Measurements from ENCODE around the gene PPP1R1B. TPM values are rescaled to one million over a fixed set of nuclear protein-coding genes. Genes with fewer than 3 reads are reported as not detected.

The PPP1R1B gene
- polyA plus RNA-seq, 1 donor from 2014 or later, result 1.8 TPM

- no peak overlapping the region for H3K27ac ChIP-seq (ENCODE audit: low read length)
Observed at GRCh38 chr17:39660397-39661385, 33.9 kb downstream of the PPP1R1B start.

GRCh38 chr17:39661744-39662541, 35.2 kb downstream of the PPP1R1B start:
- no peak overlapping the region for H3K9ac ChIP-seq (ENCODE audit: low read length)

More at GRCh38 chr17:39660397-39661385, 33.9 kb downstream of the PPP1R1B start:
- no peaks in the 10 kb centered on the region for H3K36me3 ChIP-seq (ENCODE audit: insufficient read depth, low read length)
- H3K9me2 ChIP-seq (ENCODE audit: insufficient read depth, low read length), result no peaks in the 10 kb centered on the region
- no peaks in the 10 kb centered on the region for H3F3A ChIP-seq (ENCODE audit: insufficient read depth, low read length, poor library complexity, severe bottlenecking)
- H4K20me1 ChIP-seq (ENCODE audit: insufficient read depth), result no peaks in the 10 kb centered on the region
- H3K9me3 ChIP-seq (ENCODE audit: low read length), result no peaks in the 10 kb centered on the region
- H3K9ac ChIP-seq (ENCODE audit: low read length), result no peak overlapping the region
- no peak overlapping the region for H3K4me3 ChIP-seq (ENCODE audit: low read length)
- TF ChIP-seq EP300 (conservative IDR thresholded peaks at IDR 0.05; ENCODE audit: poor library complexity, severe bottlenecking) (no peak), REST (IDR thresholded peaks at IDR 0.05; ENCODE audit: borderline replicate concordance) (no peak)
- no peak overlapping the region for H2AFZ ChIP-seq (ENCODE audit: low read depth, low read length)
- no peaks in the 10 kb centered on the region for H3K79me2 ChIP-seq (replicated peaks; ENCODE audit: insufficient read depth, low read length)
- H3K27me3 ChIP-seq (ENCODE audit: insufficient read depth, low read depth, low read length), result no peaks in the 10 kb centered on the region
- no peak overlapping the region for H3K4me2 ChIP-seq (ENCODE audit: low read length)

More at GRCh38 chr17:39661744-39662541, 35.2 kb downstream of the PPP1R1B start:
- no peak overlapping the region for H3K4me3 ChIP-seq (ENCODE audit: low read length)
- H3K9me3 ChIP-seq (ENCODE audit: low read length), result no peaks in the 10 kb centered on the region
- no peaks in the 10 kb centered on the region for H3F3A ChIP-seq (ENCODE audit: insufficient read depth, low read length, poor library complexity, severe bottlenecking)
- H3K4me2 ChIP-seq (ENCODE audit: low read length), result no peak overlapping the region
- no peaks in the 10 kb centered on the region for H3K36me3 ChIP-seq (ENCODE audit: insufficient read depth, low read length)
- TF ChIP-seq TAF1 (IDR thresholded peaks at IDR 0.05; ENCODE audit: low read depth) (no peak), EP300 (conservative IDR thresholded peaks at IDR 0.05; ENCODE audit: poor library complexity, severe bottlenecking) (no peak), EZH2 (IDR thresholded peaks at IDR 0.05; ENCODE audit: borderline replicate concordance, insufficient read depth, low read length, poor library complexity, severe bottlenecking) (no peak), REST (IDR thresholded peaks at IDR 0.05; ENCODE audit: borderline replicate concordance) (no peak), RAD21 (conservative IDR thresholded peaks at IDR 0.05) (no peak), POLR2AphosphoS5 (IDR thresholded peaks at IDR 0.05) (no peak), SMC3 (conservative IDR thresholded peaks at IDR 0.05; ENCODE audit: poor library complexity) (no peak), CTCF (IDR thresholded peaks at IDR 0.05; ENCODE audit: poor library complexity, severe bottlenecking) (no peak), MXI1 (conservative IDR thresholded peaks at IDR 0.05; ENCODE audit: poor library complexity, severe bottlenecking) (no peak)
- H3K9me2 ChIP-seq (ENCODE audit: insufficient read depth, low read length), result no peaks in the 10 kb centered on the region
- no peaks in the 10 kb centered on the region for H4K20me1 ChIP-seq (ENCODE audit: insufficient read depth)
- no peaks in the 10 kb centered on the region for H3K79me2 ChIP-seq (replicated peaks; ENCODE audit: insufficient read depth, low read length)
- H3K27ac ChIP-seq (ENCODE audit: low read length), result no peak overlapping the region
- H3K27me3 ChIP-seq (ENCODE audit: insufficient read depth, low read depth, low read length), result no peaks in the 10 kb centered on the region
- H2AFZ ChIP-seq (ENCODE audit: low read depth, low read length), result no peak overlapping the region
